Activated T-cell treated with anti-CD3 and anti-CD28 coated beads, Interleukin-2, amount 50 U/mL, for 4 hours (primary cell): Measurements from ENCODE around the gene IPPK. TPM values are rescaled to one million over a fixed set of nuclear protein-coding genes. Genes with fewer than 3 reads are reported as not detected.
"Not testable (repeated sequence)": the region's sequence is repeated elsewhere in the genome, so short reads cannot be mapped to it uniquely, and the experiment has no call there.

Source experiments
- ATAC-seq, 2 donors: fragments of 200-7000 bp; cut with Tn5 transposase; one replicate each; pipeline ENCODE4 v1.10.0; 2021
- DNase-seq: peaks from one replicate; pipeline ENCODE4 v3.0.0-alpha.2; 2020
- H3K27me3 Mint-ChIP-seq: one replicate; pipeline ENCODE4 v1.8.0; 2021; ENCODE audit warnings: low read depth, mixed read lengths
- H3K36me3 Mint-ChIP-seq: one replicate; pipeline ENCODE4 v1.8.0; 2022; ENCODE audit warnings: mixed read lengths; ENCODE audit not compliant: insufficient read depth
- H3K4me1 Mint-ChIP-seq: one replicate; pipeline ENCODE4 v1.8.0; 2021; ENCODE audit warnings: low read depth, mixed read lengths
- H3K4me3 Mint-ChIP-seq: one replicate; pipeline ENCODE4 v1.8.0; 2021; ENCODE audit warnings: mild to moderate bottlenecking, moderate library complexity, mixed read lengths
- H3K9me3 Mint-ChIP-seq: one replicate; pipeline ENCODE4 v1.8.0; 2021; ENCODE audit warnings: mixed read lengths
- total RNA-seq, 3 donors: library from RNA; stranded (reverse); gene quantifications; one replicate each; pipeline ENCODE4 v1.2.1, GENCODE V29; 2021

IPPK gene
- total RNA-seq, 3 donors from 2014 or later = 12.8 to 14.6 (median 14.5) TPM

DNA sequence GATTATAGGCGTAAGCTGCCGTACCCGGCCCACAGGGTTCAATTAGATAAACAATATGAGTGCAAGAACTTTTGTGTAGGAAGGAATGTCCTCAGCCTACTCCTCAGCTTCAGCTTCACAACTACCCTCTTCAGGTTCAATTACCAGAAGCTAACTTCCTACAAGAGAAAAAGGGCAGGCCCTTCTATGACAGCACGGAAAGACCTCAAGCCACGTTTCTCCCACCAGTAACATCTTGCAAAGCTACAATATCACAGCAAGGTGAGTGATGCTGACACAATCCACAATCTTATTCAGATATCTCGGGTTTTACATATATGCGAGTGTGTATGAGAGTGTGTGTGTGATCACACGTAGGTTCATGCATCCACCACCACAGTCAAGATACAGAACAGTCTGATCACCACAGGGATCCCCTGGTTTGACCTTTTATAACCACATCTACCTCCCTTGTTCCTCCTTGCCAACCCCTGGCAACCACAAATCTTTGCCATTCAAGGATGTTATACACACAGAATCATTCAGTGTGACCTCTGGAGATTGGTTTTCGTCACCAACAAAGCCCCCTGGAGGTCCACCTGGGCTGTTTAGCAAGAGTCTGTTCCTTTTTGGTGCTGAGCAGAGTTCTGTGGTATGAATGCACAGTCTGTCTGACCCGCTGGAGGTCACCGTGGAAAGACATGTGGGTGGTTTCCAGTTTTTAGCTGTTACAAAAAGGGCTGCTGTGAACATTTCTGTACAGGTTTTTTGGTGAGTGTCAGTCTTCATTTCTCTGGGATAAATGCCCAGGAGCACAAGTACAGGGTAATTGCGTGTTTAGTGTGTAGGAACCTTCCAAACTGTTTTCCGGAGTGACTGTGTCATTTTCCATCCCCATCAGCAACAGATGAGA is 38.2 kb downstream of the IPPK start:
- Mint-ChIP-seq H3K4me1 (no peaks in the 10 kb centered on the region), H3K36me3 (peaks cover 40% of the 10 kb centered on the region), H3K9me3 (no peaks in the 10 kb centered on the region), H3K4me3 (no peak overlapping the region), H3K27me3 (no peaks in the 10 kb centered on the region)
- ATAC-seq (peak; percentile 25 to 61), DNase-seq (no peak)

DNA sequence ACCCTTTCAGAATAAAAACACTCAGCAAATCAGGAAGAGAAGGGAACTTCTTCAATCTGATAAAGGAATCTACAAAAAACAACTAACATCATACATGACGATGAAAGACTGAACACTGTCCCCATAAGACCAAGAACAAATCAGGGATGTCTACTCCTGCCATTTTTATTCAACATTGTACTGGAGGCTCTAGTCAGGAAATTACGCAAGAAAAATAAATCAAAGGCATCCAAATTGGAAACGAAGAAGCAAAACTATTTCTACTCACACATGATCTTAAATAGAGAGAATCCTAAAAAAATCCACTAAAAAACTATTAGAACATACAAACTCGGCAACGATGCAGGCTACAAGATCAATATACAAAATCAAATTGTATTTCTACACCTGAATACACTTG is 42.3 kb downstream of the IPPK start:
- H3K4me3 Mint-ChIP-seq = no peak overlapping the region
- DNase-seq = no peak
- ATAC-seq = no peak
- H3K4me1 Mint-ChIP-seq = no peaks in the 10 kb centered on the region
- no peaks in the 10 kb centered on the region for H3K27me3 Mint-ChIP-seq
- no peaks in the 10 kb centered on the region for H3K9me3 Mint-ChIP-seq
- peaks cover 47% of the 10 kb centered on the region for H3K36me3 Mint-ChIP-seq

- H3K9me3 Mint-ChIP-seq = no peaks in the 10 kb centered on the region
- ATAC-seq = no peak
- peaks cover 42% of the 10 kb centered on the region for H3K36me3 Mint-ChIP-seq
- H3K27me3 Mint-ChIP-seq = no peaks in the 10 kb centered on the region
- H3K4me3 Mint-ChIP-seq = no peak overlapping the region
- DNase-seq = no peak
- H3K4me1 Mint-ChIP-seq = no peaks in the 10 kb centered on the region
Measured at GRCh38 chr9:92626484-92626883, 43.4 kb downstream of the IPPK start.

- H3K27me3 Mint-ChIP-seq, DNase-seq: not testable (repeated sequence)
- peaks cover 43% of the 10 kb centered on the region for H3K36me3 Mint-ChIP-seq
Measured at GRCh38 chr9:92623936-92624335, 46.0 kb downstream of the IPPK start.

DNA sequence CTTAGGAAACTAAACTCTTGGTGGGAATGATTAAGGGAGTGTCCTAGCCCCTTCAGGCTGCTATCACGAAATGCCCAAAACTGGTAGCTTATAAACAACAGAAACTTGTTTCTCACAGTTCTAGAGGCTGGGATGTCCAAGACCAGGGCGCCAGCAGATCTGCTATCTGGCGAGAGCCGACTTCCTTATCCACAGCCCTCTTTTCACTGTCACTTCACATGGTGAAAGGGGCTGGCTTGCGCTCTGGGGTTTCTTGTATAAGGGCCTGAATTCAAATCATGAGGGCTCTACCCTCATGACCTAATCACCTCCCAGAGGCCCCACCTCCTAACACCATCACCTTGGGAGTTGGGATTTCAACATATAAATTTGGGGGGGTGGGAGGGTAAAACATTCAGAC is 49.1 kb downstream of the IPPK start:
- Mint-ChIP-seq H3K4me1 (no peaks in the 10 kb centered on the region), H3K36me3 (peaks cover 39% of the 10 kb centered on the region), H3K4me3 (no peak overlapping the region), H3K9me3 (no peaks in the 10 kb centered on the region), H3K27me3 (no peaks in the 10 kb centered on the region)
- DNase-seq = no peak
- no peak for ATAC-seq

More at GRCh38 chr9:92623936-92624335, 46.0 kb downstream of the IPPK start:
- not testable (repeated sequence) for H3K9me3 Mint-ChIP-seq, H3K4me1 Mint-ChIP-seq, ATAC-seq, H3K4me3 Mint-ChIP-seq

DNA sequence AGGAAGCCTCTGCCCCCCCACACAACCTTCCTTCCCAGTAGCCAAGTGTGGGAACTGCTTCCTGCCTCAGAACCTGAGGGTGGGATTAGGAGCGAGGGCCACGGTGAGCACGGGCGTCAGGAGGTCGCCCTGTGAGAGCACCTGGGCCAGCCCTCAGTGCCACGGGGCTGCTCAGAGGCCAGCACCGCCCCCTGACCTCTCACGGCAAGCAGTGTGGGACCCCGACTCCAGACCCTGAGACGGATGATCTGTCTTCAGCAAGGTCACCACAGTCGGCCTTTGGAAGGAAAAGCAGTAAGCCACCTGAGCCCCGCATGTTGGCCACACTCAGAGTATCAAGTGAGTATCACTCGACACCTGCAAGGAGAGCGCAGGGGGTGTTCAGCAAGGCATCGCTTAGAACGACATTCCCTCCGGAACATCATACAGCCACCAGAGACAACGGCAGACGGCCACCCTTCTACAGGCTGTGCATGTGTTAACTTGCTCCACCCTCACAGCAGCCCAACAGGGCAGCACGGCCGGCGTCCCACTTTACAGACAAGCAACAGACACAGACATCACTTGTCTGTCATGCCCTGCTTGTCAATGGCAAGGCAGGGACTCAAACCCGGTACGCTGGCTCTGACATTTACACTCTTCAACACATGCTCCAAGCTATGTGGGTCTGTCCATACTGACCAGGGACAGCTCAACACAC is 50.2 kb downstream of the IPPK start:
- Mint-ChIP-seq H3K36me3 (peaks cover 38% of the 10 kb centered on the region), H3K27me3 (no peaks in the 10 kb centered on the region), H3K4me3 (no peak overlapping the region), H3K9me3 (no peaks in the 10 kb centered on the region), H3K4me1 (no peaks in the 10 kb centered on the region)
- no peak for DNase-seq
- ATAC-seq = no peak

DNA sequence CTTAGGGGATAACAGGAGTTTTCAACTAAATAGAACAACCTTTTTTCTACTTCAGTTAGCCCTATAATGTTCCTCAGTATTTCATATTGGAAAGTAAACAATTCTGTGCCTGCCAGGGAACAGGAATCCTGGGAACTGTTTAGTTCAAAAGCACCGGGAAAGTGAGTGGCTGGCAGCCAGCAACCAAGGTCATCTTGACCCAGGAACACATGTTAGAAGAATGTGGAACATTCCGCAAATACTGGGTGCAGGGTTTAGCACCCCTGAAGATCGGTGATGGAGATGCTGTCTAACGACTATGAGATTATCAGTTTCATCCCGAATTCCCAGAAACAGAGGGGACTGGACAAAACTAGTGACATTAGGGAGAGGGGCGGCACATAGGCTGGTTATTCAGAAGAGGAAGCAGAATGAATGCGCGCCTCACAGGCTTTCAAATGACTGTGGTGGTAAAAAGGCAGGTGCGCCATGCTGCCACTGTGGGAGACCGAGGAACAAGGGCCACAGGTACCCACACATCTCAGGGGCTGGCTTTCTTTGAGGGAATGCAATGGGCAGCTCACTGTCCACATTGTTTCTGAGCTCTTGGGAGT is 51.2 kb downstream of the IPPK start:
- ATAC-seq = no peak

DNA sequence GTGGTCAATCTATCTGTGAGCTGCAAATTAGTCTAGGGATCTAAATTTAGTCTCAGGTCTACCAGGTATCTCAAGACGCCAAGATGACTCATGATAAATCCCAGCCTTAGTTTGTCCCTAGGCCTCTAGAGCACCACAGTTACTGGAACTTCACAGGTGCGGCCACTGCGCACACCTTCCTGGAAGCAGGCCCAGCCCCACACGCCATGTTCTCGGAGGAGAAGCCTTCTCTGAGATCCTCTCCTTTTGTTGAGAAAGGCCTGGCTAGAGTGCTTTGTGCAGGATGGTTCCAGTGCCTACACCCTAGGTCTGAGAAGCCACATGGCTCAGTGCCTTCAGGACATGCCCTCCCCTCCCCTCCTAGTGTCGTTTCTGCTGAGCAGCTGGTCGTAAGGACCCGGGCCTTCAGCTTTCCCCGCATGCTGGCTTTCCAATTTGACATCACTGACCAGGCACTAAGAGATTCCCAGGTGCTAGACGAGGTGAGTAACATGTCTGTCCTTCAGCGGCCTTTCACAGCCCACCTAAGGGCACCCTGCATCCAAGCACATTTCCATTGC is 51.9 kb downstream of the IPPK start:
- ATAC-seq (no peak), DNase-seq (no peak)
- H3K36me3 Mint-ChIP-seq = peaks cover 36% of the 10 kb centered on the region
- H3K4me3 Mint-ChIP-seq = no peak overlapping the region
- H3K9me3 Mint-ChIP-seq = no peaks in the 10 kb centered on the region
- no peaks in the 10 kb centered on the region for H3K27me3 Mint-ChIP-seq
- H3K4me1 Mint-ChIP-seq = no peaks in the 10 kb centered on the region

More for the DNA sequence above, 51.2 kb downstream of the IPPK start:
- H3K27me3 Mint-ChIP-seq = no peaks in the 10 kb centered on the region
- no peak overlapping the region for H3K4me3 Mint-ChIP-seq
- H3K4me1 Mint-ChIP-seq = no peaks in the 10 kb centered on the region
- no peak for DNase-seq
- H3K36me3 Mint-ChIP-seq = peaks cover 39% of the 10 kb centered on the region
- no peaks in the 10 kb centered on the region for H3K9me3 Mint-ChIP-seq

DNA sequence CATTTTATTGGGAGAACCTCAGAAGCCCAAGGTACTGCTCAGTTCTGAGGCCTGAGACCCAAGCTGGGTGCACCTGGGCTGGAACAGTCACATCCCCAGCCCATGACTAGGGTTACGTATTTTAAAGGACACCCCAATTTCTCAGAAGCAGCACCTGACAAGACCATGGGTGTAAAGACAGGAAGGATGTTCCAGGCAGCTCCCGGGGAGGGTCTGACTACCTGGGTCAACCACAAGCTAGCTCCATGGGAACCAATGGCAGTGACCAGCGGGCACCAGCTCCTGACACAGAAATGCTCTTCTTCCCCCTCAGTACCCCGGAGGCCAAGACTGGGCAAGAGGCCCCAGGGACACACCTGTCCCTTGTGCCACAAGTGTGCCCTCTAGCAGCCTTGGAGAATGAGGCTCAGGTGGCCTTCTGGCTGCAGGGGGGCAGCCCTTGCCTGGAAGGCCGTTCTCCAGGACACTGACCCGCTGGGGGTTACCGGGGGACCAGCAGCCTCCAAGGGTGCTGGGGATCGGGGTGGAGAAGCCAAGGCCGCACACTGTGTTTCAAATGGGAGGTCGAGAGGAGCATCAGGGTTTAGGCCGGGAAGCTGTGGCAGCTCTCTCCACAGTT is 52.6 kb downstream of the IPPK start:
- DNase-seq = no peak
- Mint-ChIP-seq H3K4me1 (no peaks in the 10 kb centered on the region), H3K4me3 (no peak overlapping the region), H3K27me3 (no peaks in the 10 kb centered on the region), H3K9me3 (no peaks in the 10 kb centered on the region), H3K36me3 (peaks cover 36% of the 10 kb centered on the region)
- ATAC-seq = no peak

DNA sequence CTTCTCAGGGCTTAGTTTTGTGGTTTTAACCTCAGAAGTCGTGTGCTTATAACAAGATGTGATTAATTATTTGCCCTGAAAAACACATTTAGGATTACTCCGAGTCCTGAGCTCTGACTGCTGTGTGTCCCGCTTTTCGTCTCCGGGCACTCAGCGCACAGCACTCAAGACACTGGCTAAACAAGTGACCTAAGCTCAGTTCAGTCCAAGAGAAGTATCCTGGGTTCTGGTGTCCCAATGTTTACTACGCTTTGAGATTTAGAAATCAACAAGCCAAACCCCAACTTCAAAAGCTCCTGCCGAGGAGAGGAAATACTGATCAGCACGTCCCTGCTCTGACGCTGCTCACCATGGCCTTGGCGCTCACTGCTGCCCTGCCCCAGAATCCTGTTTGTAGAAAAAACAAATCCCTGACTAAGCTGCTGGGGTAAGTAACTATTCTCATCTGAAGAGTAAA is 53.2 kb downstream of the IPPK start:
- no peak for DNase-seq
- H3K27me3 Mint-ChIP-seq = no peaks in the 10 kb centered on the region

DNA sequence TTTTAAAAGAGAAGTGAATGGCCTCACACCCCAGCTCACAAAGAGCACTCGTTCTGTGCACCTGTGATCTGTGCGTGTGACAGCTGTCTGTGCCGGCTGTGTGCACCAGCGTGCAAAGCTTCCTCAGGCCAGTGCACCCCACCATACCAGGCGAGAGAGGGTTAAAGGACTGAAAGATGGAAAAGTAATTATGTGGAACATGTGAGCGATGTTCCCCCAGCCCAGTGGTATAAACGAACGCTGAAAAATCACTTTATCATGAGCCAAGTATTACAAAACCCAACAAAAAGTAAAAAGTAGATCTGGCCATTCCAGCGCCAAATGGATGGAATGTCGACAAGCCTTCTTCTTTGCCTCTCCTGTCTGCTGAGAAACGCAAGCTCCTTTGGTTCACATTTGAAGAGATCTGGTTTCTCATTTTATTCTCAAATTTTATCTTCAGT is 53.7 kb downstream of the IPPK start:
- DNase-seq (no peak), ATAC-seq (no peak)
- no peaks in the 10 kb centered on the region for H3K4me1 Mint-ChIP-seq
- H3K4me3 Mint-ChIP-seq = no peak overlapping the region
- H3K27me3 Mint-ChIP-seq = no peaks in the 10 kb centered on the region
- no peaks in the 10 kb centered on the region for H3K9me3 Mint-ChIP-seq
- peaks cover 46% of the 10 kb centered on the region for H3K36me3 Mint-ChIP-seq

More for the DNA sequence above, 53.2 kb downstream of the IPPK start:
- Mint-ChIP-seq H3K9me3 (no peaks in the 10 kb centered on the region), H3K36me3 (peaks cover 42% of the 10 kb centered on the region), H3K4me1 (no peaks in the 10 kb centered on the region), H3K4me3 (no peak overlapping the region)
- no peak for ATAC-seq

GRCh38 chr9:92615790-92616189 is 54.1 kb downstream of the IPPK start:
- DNase-seq (no peak), ATAC-seq (no peak)
- Mint-ChIP-seq H3K4me1 (no peaks in the 10 kb centered on the region), H3K36me3 (peaks cover 47% of the 10 kb centered on the region), H3K4me3 (no peak overlapping the region), H3K9me3 (no peaks in the 10 kb centered on the region), H3K27me3 (no peaks in the 10 kb centered on the region)

- ATAC-seq = no peak
- no peak overlapping the region for H3K4me3 Mint-ChIP-seq
- H3K9me3 Mint-ChIP-seq = no peaks in the 10 kb centered on the region
Measured at GRCh38 chr9:92614763-92615461, 55.0 kb downstream of the IPPK start.

More at GRCh38 chr9:92614763-92615461, 55.0 kb downstream of the IPPK start:
- Mint-ChIP-seq H3K4me1 (no peaks in the 10 kb centered on the region), H3K27me3 (no peaks in the 10 kb centered on the region), H3K36me3 (peaks cover 39% of the 10 kb centered on the region)
- DNase-seq = no peak
